ENCODE measurements around the gene MFAP3L. TPM values are rescaled to one million over a fixed set of nuclear protein-coding genes. Genes with fewer than 3 reads are reported as not detected.

Gene MFAP3L
- polyA plus RNA-seq, 1 donor from 2014 or later: 4.0 TPM

- H3K9ac ChIP-seq (ENCODE audit: low read length): no peak overlapping the region
- H3K9me3 ChIP-seq (ENCODE audit: low read length): no peaks in the 10 kb centered on the region
- H3K27me3 ChIP-seq (ENCODE audit: insufficient read depth, low read depth, low read length): no peaks in the 10 kb centered on the region
- no peak for TF ChIP-seq POLR2AphosphoS5 (IDR thresholded peaks at IDR 0.05)
- TF ChIP-seq REST (IDR thresholded peaks at IDR 0.05; ENCODE audit: borderline replicate concordance): no peak
- no peak for TF ChIP-seq EZH2 (IDR thresholded peaks at IDR 0.05; ENCODE audit: borderline replicate concordance, insufficient read depth, low read length, poor library complexity, severe bottlenecking)
- TF ChIP-seq, protein P1, sequence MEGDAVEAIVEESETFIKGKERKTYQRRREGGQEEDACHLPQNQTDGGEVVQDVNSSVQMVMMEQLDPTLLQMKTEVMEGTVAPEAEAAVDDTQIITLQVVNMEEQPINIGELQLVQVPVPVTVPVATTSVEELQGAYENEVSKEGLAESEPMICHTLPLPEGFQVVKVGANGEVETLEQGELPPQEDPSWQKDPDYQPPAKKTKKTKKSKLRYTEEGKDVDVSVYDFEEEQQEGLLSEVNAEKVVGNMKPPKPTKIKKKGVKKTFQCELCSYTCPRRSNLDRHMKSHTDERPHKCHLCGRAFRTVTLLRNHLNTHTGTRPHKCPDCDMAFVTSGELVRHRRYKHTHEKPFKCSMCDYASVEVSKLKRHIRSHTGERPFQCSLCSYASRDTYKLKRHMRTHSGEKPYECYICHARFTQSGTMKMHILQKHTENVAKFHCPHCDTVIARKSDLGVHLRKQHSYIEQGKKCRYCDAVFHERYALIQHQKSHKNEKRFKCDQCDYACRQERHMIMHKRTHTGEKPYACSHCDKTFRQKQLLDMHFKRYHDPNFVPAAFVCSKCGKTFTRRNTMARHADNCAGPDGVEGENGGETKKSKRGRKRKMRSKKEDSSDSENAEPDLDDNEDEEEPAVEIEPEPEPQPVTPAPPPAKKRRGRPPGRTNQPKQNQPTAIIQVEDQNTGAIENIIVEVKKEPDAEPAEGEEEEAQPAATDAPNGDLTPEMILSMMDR (IDR thresholded peaks at IDR 0.05; ENCODE audit: poor library complexity, severe bottlenecking): no peak
- no peak for TF ChIP-seq TAF1 (IDR thresholded peaks at IDR 0.05; ENCODE audit: low read depth)
- TF ChIP-seq RAD21 (conservative IDR thresholded peaks at IDR 0.05): no peak
- no peak for TF ChIP-seq MXI1 (conservative IDR thresholded peaks at IDR 0.05; ENCODE audit: poor library complexity, severe bottlenecking)
- no peak for TF ChIP-seq EP300 (conservative IDR thresholded peaks at IDR 0.05; ENCODE audit: poor library complexity, severe bottlenecking)
- no peak for TF ChIP-seq SMC3 (conservative IDR thresholded peaks at IDR 0.05; ENCODE audit: poor library complexity)
- H3K4me2 ChIP-seq (ENCODE audit: low read length): no peak overlapping the region
- H3K27ac ChIP-seq (ENCODE audit: low read length): no peak overlapping the region
- no peaks in the 10 kb centered on the region for H3K79me2 ChIP-seq (replicated peaks; ENCODE audit: insufficient read depth, low read length)
- H3K4me3 ChIP-seq (ENCODE audit: low read length): no peak overlapping the region
- no peaks in the 10 kb centered on the region for H3F3A ChIP-seq (ENCODE audit: insufficient read depth, low read length, poor library complexity, severe bottlenecking)
- H4K20me1 ChIP-seq (ENCODE audit: insufficient read depth): no peaks in the 10 kb centered on the region
- H3K36me3 ChIP-seq (ENCODE audit: insufficient read depth, low read length): no peaks in the 10 kb centered on the region
- H2AFZ ChIP-seq (ENCODE audit: low read depth, low read length): no peak overlapping the region
- H3K9me2 ChIP-seq (ENCODE audit: insufficient read depth, low read length): no peaks in the 10 kb centered on the region
Observed at GRCh38 chr4:170011921-170012628, 14.1 kb downstream of the MFAP3L start.

DNA sequence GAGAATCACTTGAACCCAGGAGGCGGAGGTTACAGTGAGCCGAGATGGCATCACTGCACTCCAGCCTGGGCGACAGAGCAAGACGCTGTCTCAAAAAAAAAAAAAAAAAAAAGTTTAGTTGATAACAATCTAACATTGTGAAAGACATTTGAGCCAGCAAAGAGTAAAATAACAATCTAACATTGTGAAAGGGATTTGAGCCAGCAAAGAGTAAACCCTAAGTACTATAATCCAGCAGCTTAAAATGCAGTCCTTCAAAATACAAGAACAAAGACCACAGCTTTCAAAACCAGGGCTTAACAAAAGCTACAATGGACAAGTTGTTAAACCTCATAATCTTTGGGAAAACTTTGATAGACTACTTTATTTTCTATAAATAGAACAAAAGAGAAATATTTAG is 16.9 kb downstream of the MFAP3L start:
- H3K79me2 ChIP-seq (replicated peaks; ENCODE audit: insufficient read depth, low read length): no peaks in the 10 kb centered on the region
- no peak overlapping the region for H3K4me3 ChIP-seq (ENCODE audit: low read length)
- no peaks in the 10 kb centered on the region for H3K9me2 ChIP-seq (ENCODE audit: insufficient read depth, low read length)
- no peak overlapping the region for H3K4me2 ChIP-seq (ENCODE audit: low read length)
- TF ChIP-seq RAD21 (conservative IDR thresholded peaks at IDR 0.05): no peak
- TF ChIP-seq, protein P1 (IDR thresholded peaks at IDR 0.05; ENCODE audit: poor library complexity, severe bottlenecking): no peak
- TF ChIP-seq EZH2 (IDR thresholded peaks at IDR 0.05; ENCODE audit: borderline replicate concordance, insufficient read depth, low read length, poor library complexity, severe bottlenecking): no peak
- TF ChIP-seq POLR2AphosphoS5 (IDR thresholded peaks at IDR 0.05): no peak
- no peak for TF ChIP-seq EP300 (conservative IDR thresholded peaks at IDR 0.05; ENCODE audit: poor library complexity, severe bottlenecking)
- no peak for TF ChIP-seq TAF1 (IDR thresholded peaks at IDR 0.05; ENCODE audit: low read depth)
- no peak for TF ChIP-seq REST (IDR thresholded peaks at IDR 0.05; ENCODE audit: borderline replicate concordance)
- no peak for TF ChIP-seq SMC3 (conservative IDR thresholded peaks at IDR 0.05; ENCODE audit: poor library complexity)
- no peak for TF ChIP-seq MXI1 (conservative IDR thresholded peaks at IDR 0.05; ENCODE audit: poor library complexity, severe bottlenecking)
- no peaks in the 10 kb centered on the region for H4K20me1 ChIP-seq (ENCODE audit: insufficient read depth)
- H2AFZ ChIP-seq (ENCODE audit: low read depth, low read length): no peak overlapping the region
- H3K9ac ChIP-seq (ENCODE audit: low read length): no peak overlapping the region
- no peaks in the 10 kb centered on the region for H3F3A ChIP-seq (ENCODE audit: insufficient read depth, low read length, poor library complexity, severe bottlenecking)
- H3K36me3 ChIP-seq (ENCODE audit: insufficient read depth, low read length): no peaks in the 10 kb centered on the region
- no peak overlapping the region for H3K27ac ChIP-seq (ENCODE audit: low read length)
- no peaks in the 10 kb centered on the region for H3K9me3 ChIP-seq (ENCODE audit: low read length)
- H3K27me3 ChIP-seq (ENCODE audit: insufficient read depth, low read depth, low read length): no peaks in the 10 kb centered on the region

Data from neural cell (in vitro differentiated cells).